Fibroblast of mammary gland (primary cell): ENCODE results near the gene FEZF2.
A peak's percentile ranks its signal among the peaks of the same experiment; 100 is the strongest.

Experiments
- DNase-seq: peaks from one replicate; pipeline ENCODE4 v3.0.0-alpha.2; 2010; ENCODE audit warnings: low read depth
- H3K4me3 ChIP-seq: 2 replicates; pipeline ENCODE4 v1.5.1; 2011; ENCODE audit warnings: low read depth, mild to moderate bottlenecking, low read length, moderate library complexity; ENCODE audit not compliant: control insufficient read depth
- TF ChIP-seq, protein P1 (sequence below): conservative IDR thresholded peaks from 2 replicates; pipeline ENCODE4 v1.5.1; 2011; ENCODE audit warnings: low read depth, low read length, inconsistent platforms; ENCODE audit not compliant: control insufficient read depth, insufficient read depth

FEZF2 gene

GRCh38 chr3:62368705-62369475 is 4.5 kb downstream of the FEZF2 start:
- H3K4me3 ChIP-seq = peak overlapping the region; percentile 9
- no peak for DNase-seq
- TF ChIP-seq, protein P1, sequence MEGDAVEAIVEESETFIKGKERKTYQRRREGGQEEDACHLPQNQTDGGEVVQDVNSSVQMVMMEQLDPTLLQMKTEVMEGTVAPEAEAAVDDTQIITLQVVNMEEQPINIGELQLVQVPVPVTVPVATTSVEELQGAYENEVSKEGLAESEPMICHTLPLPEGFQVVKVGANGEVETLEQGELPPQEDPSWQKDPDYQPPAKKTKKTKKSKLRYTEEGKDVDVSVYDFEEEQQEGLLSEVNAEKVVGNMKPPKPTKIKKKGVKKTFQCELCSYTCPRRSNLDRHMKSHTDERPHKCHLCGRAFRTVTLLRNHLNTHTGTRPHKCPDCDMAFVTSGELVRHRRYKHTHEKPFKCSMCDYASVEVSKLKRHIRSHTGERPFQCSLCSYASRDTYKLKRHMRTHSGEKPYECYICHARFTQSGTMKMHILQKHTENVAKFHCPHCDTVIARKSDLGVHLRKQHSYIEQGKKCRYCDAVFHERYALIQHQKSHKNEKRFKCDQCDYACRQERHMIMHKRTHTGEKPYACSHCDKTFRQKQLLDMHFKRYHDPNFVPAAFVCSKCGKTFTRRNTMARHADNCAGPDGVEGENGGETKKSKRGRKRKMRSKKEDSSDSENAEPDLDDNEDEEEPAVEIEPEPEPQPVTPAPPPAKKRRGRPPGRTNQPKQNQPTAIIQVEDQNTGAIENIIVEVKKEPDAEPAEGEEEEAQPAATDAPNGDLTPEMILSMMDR = no peak

GRCh38 chr3:62368290-62368704 is 5.1 kb downstream of the FEZF2 start:
- TF ChIP-seq, protein P1 = no peak
- no peak overlapping the region for H3K4me3 ChIP-seq
- no peak for DNase-seq

DNA sequence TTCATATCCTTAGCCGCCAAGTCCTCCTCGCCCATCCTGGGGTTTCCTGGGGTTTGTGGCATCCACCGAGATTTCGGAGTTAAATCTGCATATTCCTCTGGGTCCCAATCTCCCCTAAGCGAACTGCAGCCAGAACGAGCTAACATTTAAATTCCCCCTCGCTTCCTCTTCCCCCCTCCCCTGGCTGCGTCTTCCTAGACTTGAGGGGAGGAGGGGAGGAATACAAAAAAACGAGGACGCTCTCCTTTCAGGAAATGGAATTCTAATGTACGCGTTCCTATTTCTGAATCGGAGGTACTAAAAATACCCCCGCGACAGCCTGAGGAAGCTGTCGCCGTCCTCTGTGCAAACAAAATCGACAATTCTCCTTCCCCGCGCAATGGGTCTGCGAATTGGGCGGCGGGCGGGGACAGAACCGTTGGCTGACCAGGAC is 5.6 kb downstream of the FEZF2 start:
- H3K4me3 ChIP-seq = no peak overlapping the region
- TF ChIP-seq, protein P1 = no peak

GRCh38 chr3:62366126-62366484 is 7.2 kb downstream of the FEZF2 start:
- DNase-seq = no peak
- TF ChIP-seq, protein P1 = no peak

More for the DNA sequence above, 5.6 kb downstream of the FEZF2 start:
- DNase-seq = no peak

GRCh38 chr3:62365391-62366125 is 7.8 kb downstream of the FEZF2 start:
- no peak overlapping the region for H3K4me3 ChIP-seq
- TF ChIP-seq, protein P1 = no peak
- DNase-seq = no peak

More at GRCh38 chr3:62366126-62366484, 7.2 kb downstream of the FEZF2 start:
- no peak overlapping the region for H3K4me3 ChIP-seq

GRCh38 chr3:62364191-62364590 is 9.2 kb downstream of the FEZF2 start:
- no peak overlapping the region for H3K4me3 ChIP-seq
- no peak for DNase-seq
- TF ChIP-seq, protein P1 = no peak
